Activated naive CD8-positive, alpha-beta T cell treated with anti-CD3 and anti-CD28 coated beads, Interleukin-2, amount 50 U/mL, for 24 hours (primary cell): ENCODE results near the gene ZDHHC8.

Experiments used
- ATAC-seq: fragments of 150-1000 bp; cut with Tn5 transposase; one replicate; pipeline ENCODE4 v1.10.0; 2021
- DNase-seq: peaks from one replicate; pipeline ENCODE4 v3.0.0; 2021
- H3K27ac Mint-ChIP-seq: one replicate; pipeline ENCODE4 v1.8.0; 2021; ENCODE audit warnings: mild to moderate bottlenecking, mixed read lengths
- H3K27me3 Mint-ChIP-seq: one replicate; pipeline ENCODE4 v1.8.0; 2021; ENCODE audit warnings: mixed read lengths
- H3K36me3 Mint-ChIP-seq: one replicate; pipeline ENCODE4 v1.8.0; 2021; ENCODE audit warnings: low read depth, mixed read lengths
- H3K4me1 Mint-ChIP-seq: one replicate; pipeline ENCODE4 v1.8.0; 2021; ENCODE audit warnings: mixed read lengths
- H3K4me3 Mint-ChIP-seq: one replicate; pipeline ENCODE4 v1.8.0; 2021; ENCODE audit warnings: mild to moderate bottlenecking, moderate library complexity, mixed read lengths
- H3K9me3 Mint-ChIP-seq: one replicate; pipeline ENCODE4 v1.8.0; 2021; ENCODE audit warnings: mixed read lengths

ZDHHC8 gene

DNA sequence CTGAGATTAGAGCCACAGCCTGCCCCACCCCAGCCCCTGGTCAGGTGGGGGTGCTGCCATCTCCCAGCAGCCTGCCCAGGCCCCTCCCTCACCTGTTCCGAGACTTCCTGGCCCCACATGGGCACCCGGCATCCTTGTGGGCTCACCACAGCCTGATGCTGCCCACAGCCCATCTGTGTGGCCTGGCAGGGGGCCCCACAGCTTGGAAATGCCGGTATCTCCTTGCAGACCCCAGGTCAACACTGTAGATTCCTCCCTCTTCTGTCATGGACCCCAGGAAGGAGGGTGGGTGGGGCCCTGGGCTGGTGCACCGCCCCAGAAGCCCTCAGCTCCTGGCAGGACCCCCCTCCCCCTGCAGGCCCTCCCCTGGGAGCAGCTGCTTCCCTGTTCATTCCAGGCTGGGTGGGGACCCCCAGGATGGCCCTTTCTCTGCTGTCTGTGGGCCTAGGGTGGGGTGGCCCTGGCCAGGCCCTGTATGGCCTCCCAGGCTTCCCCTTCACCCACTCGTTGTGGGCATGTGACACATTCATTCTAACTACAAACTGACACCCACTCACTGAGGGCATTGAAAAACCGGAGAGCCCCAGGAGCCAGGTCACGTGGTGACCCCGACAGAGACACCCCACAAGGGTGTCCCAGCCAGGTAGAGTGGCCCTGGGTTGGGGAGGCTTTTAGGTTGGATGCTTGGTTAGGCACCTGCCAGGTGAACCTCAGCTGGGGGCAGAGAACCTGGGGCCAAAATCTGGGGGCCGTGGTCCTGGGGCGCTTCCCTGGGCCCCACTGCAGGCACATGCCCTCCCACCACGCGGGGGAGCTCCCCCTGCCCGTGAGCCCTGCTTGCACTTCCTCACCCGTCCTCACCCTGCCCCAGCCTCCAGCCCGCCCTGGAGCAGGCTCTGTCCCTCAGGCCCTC lies 63.3 kb downstream of the ZDHHC8 start:
- Mint-ChIP-seq H3K4me3 (no peak overlapping the region), H3K36me3 (no peaks in the 10 kb centered on the region), H3K27me3 (no peaks in the 10 kb centered on the region), H3K9me3 (no peaks in the 10 kb centered on the region), H3K4me1 (no peaks in the 10 kb centered on the region), H3K27ac (no peak overlapping the region)
- DNase-seq (no peak), ATAC-seq (no peak)

- Mint-ChIP-seq H3K36me3 (no peaks in the 10 kb centered on the region), H3K27me3 (no peaks in the 10 kb centered on the region), H3K27ac (no peak overlapping the region), H3K4me1 (no peaks in the 10 kb centered on the region), H3K4me3 (no peak overlapping the region), H3K9me3 (no peaks in the 10 kb centered on the region)
- DNase-seq (no peak), ATAC-seq (no peak)
These were observed 64.7 kb downstream of the ZDHHC8 start for GRCh38 chr22:20196094-20196842.
